ENCODE data around the gene AUTS2. TPM values are rescaled to one million over a fixed set of nuclear protein-coding genes. Genes with fewer than 3 reads are reported as not detected.

Gene AUTS2
- total RNA-seq, 1 experiment from 2014 or later = 4.6 TPM

- DNase-seq (ENCODE audit: low read depth) = no peak
These were observed 333.9 kb downstream of the AUTS2 start for GRCh38 chr7:69932034-69932628.

GRCh38 chr7:69934144-69934903 lies 336.0 kb downstream of the AUTS2 start:
- DNase-seq (ENCODE audit: low read depth) = no peak

- DNase-seq (ENCODE audit: low read depth) = no peak
These were observed 336.8 kb downstream of the AUTS2 start for GRCh38 chr7:69935107-69935506.

- no peak for DNase-seq (ENCODE audit: low read depth)
These were observed 338.8 kb downstream of the AUTS2 start for GRCh38 chr7:69937097-69937496.

GRCh38 chr7:69939317-69939716 lies 341.0 kb downstream of the AUTS2 start:
- DNase-seq (ENCODE audit: low read depth) = no peak

- no peak for DNase-seq (ENCODE audit: low read depth)
These were observed 342.9 kb downstream of the AUTS2 start for GRCh38 chr7:69941077-69941651.

GRCh38 chr7:69942573-69942972 lies 344.3 kb downstream of the AUTS2 start:
- DNase-seq (ENCODE audit: low read depth) = no peak

- no peak for DNase-seq (ENCODE audit: low read depth)
These were observed 348.6 kb downstream of the AUTS2 start for GRCh38 chr7:69946901-69947300.

- DNase-seq (ENCODE audit: low read depth) = no peak
These were observed 349.7 kb downstream of the AUTS2 start for GRCh38 chr7:69947998-69948397.

- DNase-seq (ENCODE audit: low read depth) = no peak
These were observed 350.8 kb downstream of the AUTS2 start for GRCh38 chr7:69949122-69949521.

- DNase-seq (ENCODE audit: low read depth) = no peak
These were observed 353.2 kb downstream of the AUTS2 start for GRCh38 chr7:69951458-69951857.

- no peak for DNase-seq (ENCODE audit: low read depth)
These were observed 355.1 kb downstream of the AUTS2 start for GRCh38 chr7:69953136-69954067.

GRCh38 chr7:69956541-69956940 lies 358.3 kb downstream of the AUTS2 start:
- no peak for DNase-seq (ENCODE audit: low read depth)

GRCh38 chr7:69957661-69958060 lies 359.4 kb downstream of the AUTS2 start:
- DNase-seq (ENCODE audit: low read depth) = no peak

GRCh38 chr7:69959789-69960499 lies 361.7 kb downstream of the AUTS2 start:
- no peak for DNase-seq (ENCODE audit: low read depth)

GRCh38 chr7:69961436-69961835 lies 363.2 kb downstream of the AUTS2 start:
- no peak for DNase-seq (ENCODE audit: low read depth)

GRCh38 chr7:69962186-69963065 lies 364.2 kb downstream of the AUTS2 start:
- DNase-seq (ENCODE audit: low read depth) = no peak

GRCh38 chr7:69963393-69963792 lies 365.1 kb downstream of the AUTS2 start:
- no peak for DNase-seq (ENCODE audit: low read depth)

- DNase-seq (ENCODE audit: low read depth) = no peak
These were observed 368.7 kb downstream of the AUTS2 start for GRCh38 chr7:69966766-69967591.

All from LHCN-M2 (cell line).